Loucy (cell line): Measurements from ENCODE around the gene UNC119B.

Experiments used
- EZH2phosphoT487 ChIP-seq: fragments of 200-600 bp; IDR thresholded peaks from 2 replicates; pipeline ENCODE4 v1.6.1; 2018; ENCODE audit warnings: antibody characterized with exemption, mild to moderate bottlenecking, moderate library complexity, borderline replicate concordance
- TF ChIP-seq, protein P1 (sequence below): fragments of 200-600 bp; sonication (generic); conservative IDR thresholded peaks from 2 replicates; pipeline ENCODE4 v1.5.1; 2014; ENCODE audit warnings: mild to moderate bottlenecking, antibody characterized with exemption, low read length

DNA sequence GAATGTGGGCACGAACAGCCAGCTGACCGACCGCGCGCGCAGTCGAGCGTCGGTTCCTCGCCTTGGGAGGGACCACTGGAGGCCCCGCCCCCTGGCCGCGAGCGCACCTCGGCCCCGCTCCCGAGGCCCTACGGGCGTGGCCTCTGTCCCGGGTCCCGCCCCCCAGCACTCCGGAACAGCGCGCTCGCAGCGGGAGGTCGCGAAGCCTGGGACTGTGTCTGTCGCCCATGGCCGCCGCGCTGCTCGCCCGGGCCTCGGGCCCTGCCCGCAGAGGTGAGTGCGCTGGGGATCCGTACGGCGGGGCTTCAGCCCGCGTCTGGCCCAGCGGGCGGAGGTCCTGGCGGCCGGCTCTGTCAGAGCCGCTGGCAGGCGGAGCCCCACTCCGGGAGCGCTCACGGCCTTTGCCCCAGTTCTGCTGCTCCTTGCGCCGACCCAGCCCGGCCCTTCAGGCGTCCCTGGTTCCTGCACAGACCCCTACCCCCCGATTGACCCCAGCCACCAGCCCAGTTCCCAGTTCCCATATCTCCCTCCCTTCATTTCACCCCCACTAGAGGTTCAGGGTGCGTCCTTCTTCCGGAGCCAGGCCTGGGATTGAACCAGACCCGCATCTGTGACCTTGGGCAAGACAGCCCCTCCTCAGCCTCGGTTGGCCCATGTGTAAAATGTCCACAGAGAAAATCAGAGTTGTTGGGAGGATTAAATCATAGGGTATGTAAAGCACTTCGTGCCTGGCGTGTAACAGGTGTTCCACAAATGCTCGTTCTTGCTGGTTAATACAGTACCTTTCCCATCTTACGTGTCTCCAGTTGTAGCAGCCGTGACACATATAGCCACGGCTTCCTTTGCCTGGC lies 15.6 kb downstream of the UNC119B start, which contains the start of gene ACADS:
- TF ChIP-seq, protein P1, sequence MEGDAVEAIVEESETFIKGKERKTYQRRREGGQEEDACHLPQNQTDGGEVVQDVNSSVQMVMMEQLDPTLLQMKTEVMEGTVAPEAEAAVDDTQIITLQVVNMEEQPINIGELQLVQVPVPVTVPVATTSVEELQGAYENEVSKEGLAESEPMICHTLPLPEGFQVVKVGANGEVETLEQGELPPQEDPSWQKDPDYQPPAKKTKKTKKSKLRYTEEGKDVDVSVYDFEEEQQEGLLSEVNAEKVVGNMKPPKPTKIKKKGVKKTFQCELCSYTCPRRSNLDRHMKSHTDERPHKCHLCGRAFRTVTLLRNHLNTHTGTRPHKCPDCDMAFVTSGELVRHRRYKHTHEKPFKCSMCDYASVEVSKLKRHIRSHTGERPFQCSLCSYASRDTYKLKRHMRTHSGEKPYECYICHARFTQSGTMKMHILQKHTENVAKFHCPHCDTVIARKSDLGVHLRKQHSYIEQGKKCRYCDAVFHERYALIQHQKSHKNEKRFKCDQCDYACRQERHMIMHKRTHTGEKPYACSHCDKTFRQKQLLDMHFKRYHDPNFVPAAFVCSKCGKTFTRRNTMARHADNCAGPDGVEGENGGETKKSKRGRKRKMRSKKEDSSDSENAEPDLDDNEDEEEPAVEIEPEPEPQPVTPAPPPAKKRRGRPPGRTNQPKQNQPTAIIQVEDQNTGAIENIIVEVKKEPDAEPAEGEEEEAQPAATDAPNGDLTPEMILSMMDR: no peak
- TF ChIP-seq EZH2phosphoT487: no peak
